Astrocyte (in vitro differentiated cells and primary cell): Measurements from ENCODE around the gene CTNNA2.

Experiments used
- CTCF ChIP-seq: IDR thresholded peaks from 2 replicates; pipeline ENCODE4 v1.5.1; 2011; ENCODE audit warnings: low read depth, mild to moderate bottlenecking, inconsistent platforms, low read length, moderate library complexity; ENCODE audit not compliant: insufficient read depth
- EZH2 ChIP-seq: IDR thresholded peaks from 2 replicates; pipeline ENCODE4 v1.6.1; 2012; ENCODE audit warnings: mild to moderate bottlenecking, low read length, inconsistent platforms; ENCODE audit not compliant: insufficient read depth

GRCh38 chr2:80028584-80028983 is 515.7 kb downstream of the CTNNA2 start:
- no peak for TF ChIP-seq EZH2
- TF ChIP-seq CTCF = no peak
